CD14-positive monocyte (primary cell): ENCODE results near the gene FYB2. TPM values are rescaled to one million over a fixed set of nuclear protein-coding genes. Genes with fewer than 3 reads are reported as not detected.

Experiments
- DNase-seq, 3 donors: peaks; one replicate each; pipeline ENCODE4 v3.0.0-alpha.2; 2011 to 2022
- H2AFZ ChIP-seq: 2 replicates; pipeline ENCODE4 v1.6.0; 2012; ENCODE audit warnings: mild to moderate bottlenecking, low read depth, low read length, inconsistent platforms; ENCODE audit not compliant: insufficient read depth, poor library complexity, severe bottlenecking
- H3K27ac ChIP-seq, 2 donors: 1 replicate in 1 of 2; 2 replicates in 1 of 2; pipeline ENCODE4 v1.5.1; 2012 to 2013; ENCODE audit warnings: low read length in 2 of 2, control low read depth in 1 of 2, inconsistent platforms in 1 of 2, low read depth in 1 of 2, mild to moderate bottlenecking in 1 of 2
- H3K27me3 ChIP-seq, 2 donors: one replicate each; pipeline versions ENCODE4 v1.6.0 to v1.6.1; 2011 to 2013; ENCODE audit warnings: low read length in 2 of 2; ENCODE audit not compliant: control insufficient read depth in 2 of 2, insufficient read depth in 2 of 2
- H3K36me3 ChIP-seq, 2 donors: replicated peaks in 1 of 2; 1 replicate in 1 of 2; 2 replicates in 1 of 2; pipeline versions ENCODE4 v1.5.1 to v1.6.1; 2012 to 2013; ENCODE audit warnings: low read length in 2 of 2, control low read depth in 1 of 2, inconsistent platforms in 1 of 2, mild to moderate bottlenecking in 1 of 2; ENCODE audit not compliant: insufficient read depth in 2 of 2, control insufficient read depth in 1 of 2
- H3K4me1 ChIP-seq, 2 donors: 1 replicate in 1 of 2; 2 replicates in 1 of 2; pipeline versions ENCODE4 v1.5.1 to v1.6.1; 2012 to 2013; ENCODE audit warnings: low read length in 2 of 2, control low read depth in 1 of 2, inconsistent platforms in 1 of 2, mild to moderate bottlenecking in 1 of 2, moderate library complexity in 1 of 2; ENCODE audit not compliant: insufficient read depth in 2 of 2, control insufficient read depth in 1 of 2
- H3K4me2 ChIP-seq: replicated peaks from 2 replicates; pipeline ENCODE3; 2012; ENCODE audit warnings: low read length, moderate library complexity, mild to moderate bottlenecking; ENCODE audit not compliant: poor library complexity, severe bottlenecking; ENCODE audit errors: extremely low read depth
- H3K4me3 ChIP-seq, 3 experiments: fragments of 200-600 bp in 1 of 3; sonication (generic) in 1 of 3; replicated peaks in 1 of 3; 1 replicate in 2 of 3; 2 replicates in 1 of 3; pipeline ENCODE4 v1.5.1; 2011 to 2013; ENCODE audit warnings: low read length in 3 of 3, mild to moderate bottlenecking in 3 of 3, control low read depth in 2 of 3, low read depth in 2 of 3, inconsistent platforms in 1 of 3, moderate library complexity in 1 of 3
- H3K79me2 ChIP-seq: 2 replicates; pipeline ENCODE4 v1.6.0; 2012; ENCODE audit warnings: mild to moderate bottlenecking, control low read depth, inconsistent platforms, low read length, moderate library complexity; ENCODE audit not compliant: insufficient read depth
- H3K9ac ChIP-seq: 2 replicates; pipeline ENCODE4 v1.6.0; 2017; ENCODE audit warnings: low read length, mild to moderate bottlenecking; ENCODE audit not compliant: insufficient read depth, poor library complexity, severe bottlenecking
- H3K9me3 ChIP-seq, 2 donors: replicated peaks in 1 of 2; 1 replicate in 1 of 2; 2 replicates in 1 of 2; pipeline versions ENCODE4 v1.5.1 to v1.6.1; 2012 to 2013; ENCODE audit warnings: low read length in 2 of 2, control low read depth in 1 of 2; ENCODE audit not compliant: control insufficient read depth in 1 of 2, insufficient read depth in 1 of 2
- H4K20me1 ChIP-seq: 2 replicates; pipeline ENCODE4 v1.6.0; 2012; ENCODE audit warnings: mild to moderate bottlenecking, low read length, control low read depth, moderate library complexity; ENCODE audit not compliant: insufficient read depth
- H3K27ac Mint-ChIP-seq, 7 donors: one replicate each; pipeline ENCODE4 v1.8.0; 2020; ENCODE audit warnings: mild to moderate bottlenecking in 7 of 7, mixed read lengths in 7 of 7, moderate library complexity in 6 of 7, inconsistent platforms in 2 of 7
- H3K27me3 Mint-ChIP-seq, 3 donors: one replicate each; pipeline ENCODE4 v1.8.0; 2021 to 2022; ENCODE audit warnings: low read depth in 3 of 3, mild to moderate bottlenecking in 3 of 3, mixed read lengths in 3 of 3, moderate library complexity in 3 of 3, inconsistent platforms in 1 of 3
- H3K36me3 Mint-ChIP-seq, 2 donors: one replicate each; pipeline ENCODE4 v1.8.0; 2020; ENCODE audit warnings: mixed read lengths in 2 of 2, inconsistent platforms in 1 of 2, mild to moderate bottlenecking in 1 of 2
- H3K4me1 Mint-ChIP-seq: one replicate; pipeline ENCODE4 v1.8.0; 2020; ENCODE audit warnings: mild to moderate bottlenecking, mixed read lengths
- H3K4me3 Mint-ChIP-seq, 2 donors: one replicate each; pipeline ENCODE4 v1.8.0; 2020; ENCODE audit warnings: mild to moderate bottlenecking in 2 of 2, mixed read lengths in 2 of 2, moderate library complexity in 1 of 2
- H3K9me3 Mint-ChIP-seq, 7 donors: one replicate each; pipeline ENCODE4 v1.8.0; 2020 to 2022; ENCODE audit warnings: mixed read lengths in 7 of 7, mild to moderate bottlenecking in 6 of 7, moderate library complexity in 6 of 7, inconsistent platforms in 2 of 7
- WGBS: methylation state at CpG from one replicate; pipeline ENCODE4 v1.1.5; 2013; ENCODE audit warnings: missing lambda C conversion rate; ENCODE audit not compliant: insufficient coverage; 5-methylcytosine and 5-hydroxymethylcytosine counted together
- intact Hi-C, 2 donors: fragments of 100-400 bp; cut with micrococcal nuclease; formaldehyde crosslinking; loops; one replicate each; pipeline versions ENCODE4 v1.15.0 to v1.15.1; 2023
- polyA plus RNA-seq, 3 donors: library from polyadenylated mRNA; depleted of rRNA in 1 of 3; unstranded in 2 of 3; stranded (reverse) in 1 of 3; fragments of 300-500 nt in 2 of 3; fragments of >200 nt in 1 of 3; fragmentation: Illumina TruSeq in 2 of 3; gene quantifications; 1 replicate in 2 of 3; 2 replicates in 1 of 3; pipeline ENCODE4 v1.2.3, GENCODE V29; 2012 to 2021
- TF ChIP-seq, protein P1 (sequence below): fragments of 200-600 bp; IDR thresholded peaks from one replicate; pipeline ENCODE4 v1.8.0; 2022; ENCODE audit warnings: antibody characterized with exemption, mild to moderate bottlenecking

The FYB2 gene
- polyA plus RNA-seq, 3 donors = not detected

DNA sequence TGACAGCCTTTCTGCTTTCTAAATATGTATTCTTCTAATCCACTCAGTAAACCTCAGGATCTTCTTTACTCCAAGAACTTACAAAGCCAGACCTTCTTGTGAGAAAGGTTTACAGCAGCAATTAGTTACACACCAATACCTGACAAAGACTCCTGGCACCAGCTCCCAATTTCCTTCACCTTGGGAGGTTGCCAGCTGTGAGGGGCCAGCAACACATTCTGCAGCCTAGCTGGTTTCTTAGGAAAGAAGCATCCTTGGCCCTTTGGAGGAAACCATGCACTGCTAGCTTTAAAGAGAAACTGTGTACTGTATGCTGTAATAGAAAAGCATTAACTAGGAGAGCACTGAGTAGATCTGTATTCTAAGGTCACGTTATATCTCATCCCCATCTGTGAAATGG is 10.8 kb downstream of the FYB2 start:
- Histone ChIP-seq H2AFZ (no peak overlapping the region), H3K36me3 (no peaks in the 10 kb centered on the region), H3K9ac (no peak overlapping the region), H3K4me3 (no peak overlapping the region), H4K20me1 (no peaks in the 10 kb centered on the region), H3K4me1 (no peaks in the 10 kb centered on the region), H3K9me3 (no peaks in the 10 kb centered on the region), H3K4me2 (no peak overlapping the region), H3K27me3 (no peaks in the 10 kb centered on the region), H3K79me2 (no peaks in the 10 kb centered on the region), H3K27ac (no peak overlapping the region)
- no peak for DNase-seq
- WGBS = 100% methylated on average over 1 of the region's 1 CpG
- H3K36me3 Mint-ChIP-seq = no peaks in the 10 kb centered on the region
- no peak overlapping the region for H3K27ac Mint-ChIP-seq
- H3K4me3 Mint-ChIP-seq = no peak overlapping the region
- peaks cover 0 to 9% (median 3%) of the 10 kb centered on the region in 3 donors for H3K27me3 Mint-ChIP-seq
- intact Hi-C loops = no loop called here
- no peaks in the 10 kb centered on the region for H3K4me1 Mint-ChIP-seq
- peaks cover 0 to 2% (median 0%) of the 10 kb centered on the region in 7 donors for H3K9me3 Mint-ChIP-seq
- TF ChIP-seq, protein P1, sequence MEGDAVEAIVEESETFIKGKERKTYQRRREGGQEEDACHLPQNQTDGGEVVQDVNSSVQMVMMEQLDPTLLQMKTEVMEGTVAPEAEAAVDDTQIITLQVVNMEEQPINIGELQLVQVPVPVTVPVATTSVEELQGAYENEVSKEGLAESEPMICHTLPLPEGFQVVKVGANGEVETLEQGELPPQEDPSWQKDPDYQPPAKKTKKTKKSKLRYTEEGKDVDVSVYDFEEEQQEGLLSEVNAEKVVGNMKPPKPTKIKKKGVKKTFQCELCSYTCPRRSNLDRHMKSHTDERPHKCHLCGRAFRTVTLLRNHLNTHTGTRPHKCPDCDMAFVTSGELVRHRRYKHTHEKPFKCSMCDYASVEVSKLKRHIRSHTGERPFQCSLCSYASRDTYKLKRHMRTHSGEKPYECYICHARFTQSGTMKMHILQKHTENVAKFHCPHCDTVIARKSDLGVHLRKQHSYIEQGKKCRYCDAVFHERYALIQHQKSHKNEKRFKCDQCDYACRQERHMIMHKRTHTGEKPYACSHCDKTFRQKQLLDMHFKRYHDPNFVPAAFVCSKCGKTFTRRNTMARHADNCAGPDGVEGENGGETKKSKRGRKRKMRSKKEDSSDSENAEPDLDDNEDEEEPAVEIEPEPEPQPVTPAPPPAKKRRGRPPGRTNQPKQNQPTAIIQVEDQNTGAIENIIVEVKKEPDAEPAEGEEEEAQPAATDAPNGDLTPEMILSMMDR = no peak

DNA sequence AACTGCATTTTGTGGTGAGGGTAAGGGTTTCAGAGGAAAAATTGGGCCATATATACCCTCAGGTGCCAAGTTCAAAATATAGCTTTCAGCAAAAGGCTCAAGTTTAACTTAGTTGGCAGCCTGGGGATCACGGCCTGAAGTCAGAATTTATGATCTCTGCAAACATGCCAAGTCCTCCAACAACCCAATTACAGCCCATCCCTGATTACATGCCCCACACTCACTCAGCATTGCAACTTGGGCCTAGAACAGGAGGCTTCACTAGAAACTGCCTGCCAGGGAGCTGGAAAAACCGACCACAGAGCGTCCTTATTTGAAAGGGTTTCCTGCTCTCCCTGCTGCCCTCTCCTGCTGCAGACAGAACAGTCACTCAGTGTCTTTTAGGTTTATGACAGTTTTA is 12.4 kb downstream of the FYB2 start:
- H3K4me1 ChIP-seq = no peaks in the 10 kb centered on the region
- Mint-ChIP-seq H3K4me1 (no peaks in the 10 kb centered on the region), H3K27me3 (peaks cover 0 to 9% (median 3%) of the 10 kb centered on the region in 3 donors), H3K4me3 (no peak overlapping the region), H3K27ac (no peak overlapping the region), H3K36me3 (no peaks in the 10 kb centered on the region), H3K9me3 (no peaks in the 10 kb centered on the region)
- no peaks in the 10 kb centered on the region for H3K27me3 ChIP-seq
- intact Hi-C loops = no loop called here
- H3K79me2 ChIP-seq = no peaks in the 10 kb centered on the region
- no peak overlapping the region for H3K9ac ChIP-seq
- H3K4me3 ChIP-seq = no peak overlapping the region
- H3K36me3 ChIP-seq = no peaks in the 10 kb centered on the region
- TF ChIP-seq, protein P1 = no peak
- no peak for DNase-seq
- H3K9me3 ChIP-seq = no peaks in the 10 kb centered on the region
- H3K27ac ChIP-seq = no peak overlapping the region
- WGBS = 17% methylated on average over 1 of the region's 3 CpGs
- H3K4me2 ChIP-seq = no peak overlapping the region
- H4K20me1 ChIP-seq = no peaks in the 10 kb centered on the region
- H2AFZ ChIP-seq = no peak overlapping the region
